K562 (cell line): ENCODE measurements around the gene FRYL. TPM values are rescaled to one million over a fixed set of nuclear protein-coding genes. Genes with fewer than 3 reads are reported as not detected.
A peak's percentile ranks its signal among the peaks of the same experiment; 100 is the strongest.

Experiments
- ATAC-seq: fragments of 200-7000 bp; cut with Tn5 transposase; 3 replicates; pipeline ENCODE4 v1.9.1; 2020; ENCODE audit warnings: moderate library complexity
- BruUV-seq: library from RNA; stranded (reverse); fragments of 400-500 nt; replicated peaks from 2 replicates; lab custom pipeline; 2021; lab: Mats Ljungman, UMichigan
- CTCF ChIA-PET: fragments of 300-600 bp; formaldehyde crosslinking; extraction: SDS; loops from one replicate; lab custom pipeline; 2021; ENCODE audit warnings: low intra/inter-chr PET ratio; lab: Yijun Ruan, JAX
- POLR2A ChIA-PET: fragments of 300-600, 350-650 bp; sonication (Branson Sonifier 250); formaldehyde crosslinking; extraction: SDS; loops from one replicate; lab custom pipeline; 2021; ENCODE audit warnings: antibody characterized with exemption, inconsistent platforms; lab: Yijun Ruan, JAX
- DNase-seq, 4 experiments: peaks; one replicate each; pipeline versions ENCODE4 v3.0.0 to v3.0.0-alpha.2; 2011 to 2018; ENCODE audit warnings: low spot score in 3 of 4, mixed read lengths in 3 of 4; ENCODE audit errors: extremely low read depth in 1 of 4
- FAIRE-seq: peaks from 2 replicates; lab custom pipeline; 2011; peaks lifted over from hg19 to GRCh38; lab: Jason Lieb, UNC
- H2AFZ ChIP-seq: 2 replicates; pipeline ENCODE4 v1.6.0; 2011; ENCODE audit warnings: low read depth, low read length, control low read depth, inconsistent platforms
- H3K27ac ChIP-seq: fragments of 200-600 bp; 3 replicates; pipeline ENCODE4 v1.8.0; 2011; ENCODE audit warnings: low read depth, mild to moderate bottlenecking, control low read depth, inconsistent platforms, low read length, moderate library complexity, mixed read lengths; ENCODE audit errors: extremely low read depth
- H3K27me3 ChIP-seq, 2 experiments: fragments of 300-600 bp in 1 of 2; 2 replicates in 1 of 2; 3 replicates in 1 of 2; pipeline versions ENCODE4 v1.6.0 to v1.8.0; 2011; ENCODE audit warnings: inconsistent platforms in 2 of 2, low read length in 2 of 2, mild to moderate bottlenecking in 1 of 2, mixed read lengths in 1 of 2, moderate library complexity in 1 of 2; ENCODE audit not compliant: control insufficient read depth in 2 of 2, insufficient read depth in 2 of 2
- H3K36me3 ChIP-seq: fragments of 300-600 bp; 3 replicates; pipeline ENCODE4 v1.8.0; 2011; ENCODE audit warnings: mild to moderate bottlenecking, low read length, inconsistent platforms; ENCODE audit not compliant: control insufficient read depth, insufficient read depth
- H3K4me1 ChIP-seq, 2 experiments: fragments of 200-600 bp in 1 of 2; replicated peaks in 1 of 2; 2 replicates in 1 of 2; 3 replicates in 1 of 2; pipeline versions ENCODE4 v1.5.1 to v1.8.0; 2011; ENCODE audit warnings: inconsistent platforms in 2 of 2, low read length in 2 of 2, mild to moderate bottlenecking in 1 of 2, mixed read lengths in 1 of 2, moderate library complexity in 1 of 2; ENCODE audit not compliant: control insufficient read depth in 2 of 2, insufficient read depth in 2 of 2
- H3K4me2 ChIP-seq: 2 replicates; pipeline ENCODE4 v1.6.1; 2011; ENCODE audit warnings: low read length, control low read depth, inconsistent platforms, mixed read lengths; ENCODE audit not compliant: insufficient read depth
- H3K4me3 ChIP-seq: fragments of 200-600 bp; sonication (generic), shearing (Covaris generic); 2 replicates; pipeline ENCODE4 v1.5.1; 2016; ENCODE audit warnings: control low read depth, inconsistent platforms
- H3K79me2 ChIP-seq: fragments of 200-600 bp; 3 replicates; pipeline ENCODE4 v1.8.0; 2011; ENCODE audit warnings: low read length, inconsistent platforms; ENCODE audit not compliant: control insufficient read depth, insufficient read depth
- H3K9ac ChIP-seq, 2 experiments: 2 replicates each; pipeline versions ENCODE4 v1.6.0 to v1.6.1; 2011; ENCODE audit warnings: low read depth in 2 of 2, low read length in 2 of 2, control low read depth in 1 of 2, inconsistent platforms in 1 of 2, mild to moderate bottlenecking in 1 of 2, mixed read lengths in 1 of 2; ENCODE audit not compliant: insufficient read depth in 1 of 2
- H3K9me1 ChIP-seq: one replicate; pipeline ENCODE4 v1.6.0; 2011; ENCODE audit warnings: inconsistent platforms, mild to moderate bottlenecking, low read length, moderate library complexity; ENCODE audit not compliant: control insufficient read depth, insufficient read depth
- H3K9me3 ChIP-seq: replicated peaks from 2 replicates; pipeline ENCODE4 v1.5.1; 2011; ENCODE audit warnings: low read depth, low read length, inconsistent platforms; ENCODE audit not compliant: control insufficient read depth, insufficient read depth
- H4K20me1 ChIP-seq: replicated peaks from 2 replicates; pipeline ENCODE4 v1.6.1; 2011; ENCODE audit warnings: low read length, inconsistent platforms, mixed read lengths; ENCODE audit not compliant: control insufficient read depth, insufficient read depth
- ARHGAP35 ChIP-seq: fragments of 450-650 bp; IDR thresholded peaks from 2 replicates; pipeline ENCODE4 v1.6.1; 2018; ENCODE audit not compliant: partially characterized antibody
- CCAR2 ChIP-seq: fragments of 200-400 bp; formaldehyde crosslinking; IDR thresholded peaks from 2 replicates; pipeline ENCODE4 v1.6.1; 2017; ENCODE audit warnings: mild to moderate bottlenecking, low read depth, low read length
- CTBP1 ChIP-seq: fragments of 450-650 bp; IDR thresholded peaks from 2 replicates; pipeline ENCODE4 v1.6.1; 2016; ENCODE audit warnings: borderline replicate concordance
- DACH1 ChIP-seq: fragments of 450-650 bp; IDR thresholded peaks from 2 replicates; pipeline ENCODE4 v1.6.1; 2018; ENCODE audit not compliant: partially characterized antibody
- ERF ChIP-seq: fragments of 450-650 bp; formaldehyde crosslinking; IDR thresholded peaks from 2 replicates; pipeline ENCODE4 v1.4.0; 2020; ENCODE audit warnings: mild to moderate bottlenecking, mixed read lengths
- L3MBTL2 ChIP-seq: fragments of 450-650 bp; IDR thresholded peaks from 2 replicates; pipeline ENCODE4 v1.6.1; 2016; ENCODE audit warnings: mild to moderate bottlenecking, moderate library complexity
- RBBP5 ChIP-seq: fragments of 200-600 bp; sonication (generic); IDR thresholded peaks from 2 replicates; pipeline ENCODE4 v1.6.1; 2012; ENCODE audit warnings: borderline replicate concordance, mild to moderate bottlenecking, low read length, control low read depth, inconsistent platforms; ENCODE audit not compliant: insufficient read depth, poor library complexity, severe bottlenecking
- TEAD2 ChIP-seq: fragments of 450-650 bp; IDR thresholded peaks from 2 replicates; pipeline ENCODE4 v1.6.1; 2016; ENCODE audit warnings: missing genetic modification characterization, control low read depth, missing compliant biosample characterization
- TSC22D4 ChIP-seq: fragments of 450-650 bp; IDR thresholded peaks from 2 replicates; pipeline ENCODE4 v1.6.1; 2016; ENCODE audit warnings: missing genetic modification characterization, missing biosample characterization, control low read depth
- XRCC4 ChIP-seq: IDR thresholded peaks from one replicate; pipeline ENCODE4 v1.6.1; 2011; ENCODE audit not compliant: insufficient read depth, insufficient read length; ENCODE audit errors: extremely low read depth
- ZFP36 ChIP-seq: fragments of 150-350 bp; IDR thresholded peaks from 2 replicates; pipeline ENCODE4 v1.6.1; 2018; ENCODE audit warnings: low read length, low read depth; ENCODE audit not compliant: partially characterized antibody
- ZKSCAN1 ChIP-seq: fragments of 150-350 bp; IDR thresholded peaks from 2 replicates; pipeline ENCODE4 v1.6.1; 2016; ENCODE audit warnings: low read depth, low read length
- ZKSCAN3 ChIP-seq: fragments of 250-450 bp; sonication (Bioruptor Pico); IDR thresholded peaks from 2 replicates; pipeline ENCODE4 v1.4.0; 2020
- ZNF354B ChIP-seq: fragments of 250-450 bp; sonication (Bioruptor Pico); IDR thresholded peaks from 2 replicates; pipeline ENCODE4 v1.4.0; 2020
- WGBS: fragments of 100-300 bp; shearing (Covaris generic); methylation state at CpG from one replicate; pipeline ENCODE4 v1.1.6; 2016; ENCODE audit warnings: low coverage, mixed read lengths; ENCODE audit not compliant: insufficient coverage; ENCODE audit errors: missing lambda C conversion rate; 5-methylcytosine and 5-hydroxymethylcytosine counted together
- in situ Hi-C: fragments of 300-500 bp; cut with MboI; formaldehyde crosslinking; loops from 4 replicates; pipeline ENCODE4 v1.15.0; 2018; ENCODE audit warnings: inconsistent platforms, mixed read lengths
- intact Hi-C: fragments of 100-400 bp; cut with micrococcal nuclease; formaldehyde crosslinking; loops from 2 replicates; pipeline ENCODE4 v1.14.2; 2022
- polyA plus RNA-seq, 8 experiments: library from polyadenylated mRNA; depleted of rRNA in 4 of 8; stranded (reverse) in 5 of 8; unstranded in 3 of 8; fragments of >200 nt; fragmentation: Nextera tagmentation in 2 of 8; fragmentation: Illumina TruSeq in 1 of 8; extraction: Ambion mirVana in 2 of 8; extraction: Trizol in 1 of 8; gene quantifications; 2 replicates each; pipeline versions ENCODE4 v1.2.1 to v1.2.3, GENCODE V29; 2011 to 2014; ENCODE audit warnings: inconsistent platforms in 1 of 8, missing spikeins in 1 of 8
- total RNA-seq, 7 experiments: library from RNA; depleted of rRNA in 6 of 7; stranded (reverse); fragments of >200 nt in 6 of 7; fragmentation: Illumina TruSeq in 2 of 7; extraction: Trizol in 2 of 7; gene quantifications; 2 replicates each; pipeline versions ENCODE4 v1.2.1 to v1.2.3, GENCODE V29; 2011 to 2021; ENCODE audit warnings: low replicate concordance in 1 of 7
- TF ChIP-seq, protein P1 (sequence below): IDR thresholded peaks from 2 replicates; pipeline ENCODE4 v1.6.1; 2011; ENCODE audit not compliant: insufficient read length; ENCODE audit errors: extremely low read depth
- TF ChIP-seq, protein P2 (sequence below): fragments of 250-450 bp; sonication (Bioruptor Pico); IDR thresholded peaks from 2 replicates; pipeline ENCODE4 v1.5.0; 2020; ENCODE audit warnings: mild to moderate bottlenecking, borderline replicate concordance

FRYL gene
- total and polyA plus RNA-seq, 9 of the 15 experiments (the other 6 are each of a cell fraction or from before 2014, with no cell fraction given) = 7.2 to 34.9 (median 15.9) TPM

DNA sequence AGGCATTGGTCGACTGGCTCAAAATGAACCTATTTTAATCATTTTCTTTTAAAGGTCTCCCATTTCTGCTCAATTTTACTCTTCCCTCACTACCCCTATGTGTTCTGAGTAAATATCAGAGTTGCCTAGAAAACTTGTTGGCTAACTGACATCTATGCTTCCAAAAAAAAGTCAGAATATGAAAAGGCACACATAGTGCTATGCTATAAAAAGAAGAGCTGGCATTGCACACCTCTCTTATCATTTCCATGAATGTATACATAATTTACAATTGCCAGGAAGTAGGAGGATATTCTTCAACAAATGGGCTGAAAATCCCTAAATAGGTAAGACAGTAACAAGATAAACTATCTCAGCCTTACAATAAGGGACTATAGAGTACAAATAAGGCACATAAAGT lies 70.2 kb downstream of the FRYL start:
- intact Hi-C loops = no loop called here
- Histone ChIP-seq H3K4me2 (no peak overlapping the region), H4K20me1 (no peaks in the 10 kb centered on the region), H2AFZ (no peak overlapping the region), H3K79me2 (peaks cover 2% of the 10 kb centered on the region; the same call in 1 of the 3 replicates), H3K9me3 (no peaks in the 10 kb centered on the region), H3K4me1 (no peaks in the 10 kb centered on the region), H3K9ac (no peak overlapping the region), H3K27me3 (no peaks in the 10 kb centered on the region), H3K36me3 (peaks cover 10% of the 10 kb centered on the region; the same call in 1 of the 3 replicates), H3K9me1 (no peaks in the 10 kb centered on the region), H3K27ac (no peak overlapping the region), H3K4me3 (no peak overlapping the region)
- CTCF ChIA-PET = no interaction called here
- no peak for TF ChIP-seq L3MBTL2
- no peak for TF ChIP-seq ZFP36
- TF ChIP-seq ARHGAP35 = no peak
- TF ChIP-seq, protein P1, sequence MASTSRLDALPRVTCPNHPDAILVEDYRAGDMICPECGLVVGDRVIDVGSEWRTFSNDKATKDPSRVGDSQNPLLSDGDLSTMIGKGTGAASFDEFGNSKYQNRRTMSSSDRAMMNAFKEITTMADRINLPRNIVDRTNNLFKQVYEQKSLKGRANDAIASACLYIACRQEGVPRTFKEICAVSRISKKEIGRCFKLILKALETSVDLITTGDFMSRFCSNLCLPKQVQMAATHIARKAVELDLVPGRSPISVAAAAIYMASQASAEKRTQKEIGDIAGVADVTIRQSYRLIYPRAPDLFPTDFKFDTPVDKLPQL = no peak
- no peak for TF ChIP-seq DACH1
- no peak for TF ChIP-seq ZKSCAN3 (CRISPR knock-in tag)
- no peak for TF ChIP-seq XRCC4
- TF ChIP-seq TEAD2 (tag) = no peak
- no peak for TF ChIP-seq ZNF354B (CRISPR knock-in tag)
- no peak for TF ChIP-seq ZKSCAN1
- no peak for TF ChIP-seq TSC22D4 (tag)
- no peak for TF ChIP-seq CTBP1
- no peak for TF ChIP-seq ERF
- no peak for TF ChIP-seq RBBP5
- TF ChIP-seq, protein P2, sequence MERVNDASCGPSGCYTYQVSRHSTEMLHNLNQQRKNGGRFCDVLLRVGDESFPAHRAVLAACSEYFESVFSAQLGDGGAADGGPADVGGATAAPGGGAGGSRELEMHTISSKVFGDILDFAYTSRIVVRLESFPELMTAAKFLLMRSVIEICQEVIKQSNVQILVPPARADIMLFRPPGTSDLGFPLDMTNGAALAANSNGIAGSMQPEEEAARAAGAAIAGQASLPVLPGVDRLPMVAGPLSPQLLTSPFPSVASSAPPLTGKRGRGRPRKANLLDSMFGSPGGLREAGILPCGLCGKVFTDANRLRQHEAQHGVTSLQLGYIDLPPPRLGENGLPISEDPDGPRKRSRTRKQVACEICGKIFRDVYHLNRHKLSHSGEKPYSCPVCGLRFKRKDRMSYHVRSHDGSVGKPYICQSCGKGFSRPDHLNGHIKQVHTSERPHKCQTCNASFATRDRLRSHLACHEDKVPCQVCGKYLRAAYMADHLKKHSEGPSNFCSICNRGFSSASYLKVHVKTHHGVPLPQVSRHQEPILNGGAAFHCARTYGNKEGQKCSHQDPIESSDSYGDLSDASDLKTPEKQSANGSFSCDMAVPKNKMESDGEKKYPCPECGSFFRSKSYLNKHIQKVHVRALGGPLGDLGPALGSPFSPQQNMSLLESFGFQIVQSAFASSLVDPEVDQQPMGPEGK (CRISPR knock-in tag) = no peak
- no peak for TF ChIP-seq CCAR2
- no TSS peak for BruUV-seq
- 50% methylated on average over 1 of the region's 1 CpG for WGBS
- no peak for ATAC-seq
- POLR2A ChIA-PET = interaction anchor here (0.6 kb wide), 1 partner anchor 29 kb away, joined by 3 read pairs; no protein-coding TSS in a partner anchor
- peak; percentile 6 for FAIRE-seq
- no peak for DNase-seq
- in situ Hi-C loops = no loop called here
